Natural killer cell (primary cell): ENCODE results near the gene KRTAP5-6. TPM values are rescaled to one million over a fixed set of nuclear protein-coding genes. Genes with fewer than 3 reads are reported as not detected.

ENCODE experiments used
- ATAC-seq, 3 donors: fragments of 150-1000 bp in 2 of 3; fragments of 200-7000 bp in 1 of 3; cut with Tn5 transposase; 1 replicate in 1 of 3; 2 replicates in 2 of 3; pipeline ENCODE4 v1.10.0; 2021; ENCODE audit warnings: mild to moderate bottlenecking in 2 of 3, moderate library complexity in 2 of 3
- DNase-seq, 2 donors: peaks; one replicate each; pipeline versions ENCODE4 v3.0.0 to v3.0.0-alpha.2; 2013 to 2021; ENCODE audit warnings: mixed read lengths in 1 of 2
- H3K27ac ChIP-seq: one replicate; pipeline ENCODE4 v1.5.1; 2013; ENCODE audit warnings: mild to moderate bottlenecking, low read length
- H3K27me3 ChIP-seq: one replicate; pipeline ENCODE4 v1.6.1; 2013; ENCODE audit warnings: low read length; ENCODE audit not compliant: control insufficient read depth, insufficient read depth
- H3K36me3 ChIP-seq: one replicate; pipeline ENCODE4 v1.6.1; 2013; ENCODE audit warnings: low read length; ENCODE audit not compliant: control insufficient read depth, insufficient read depth
- H3K4me1 ChIP-seq: one replicate; pipeline ENCODE4 v1.6.1; 2013; ENCODE audit warnings: low read length; ENCODE audit not compliant: control insufficient read depth, insufficient read depth
- H3K4me3 ChIP-seq: one replicate; pipeline ENCODE4 v1.5.1; 2013; ENCODE audit warnings: low read length
- H3K9me3 ChIP-seq: one replicate; pipeline ENCODE4 v1.6.1; 2013; ENCODE audit warnings: low read length; ENCODE audit not compliant: control insufficient read depth, insufficient read depth
- H3K27ac Mint-ChIP-seq, 2 donors: one replicate each; pipeline ENCODE4 v1.8.0; 2022; ENCODE audit warnings: mild to moderate bottlenecking in 2 of 2, mixed read lengths in 2 of 2, moderate library complexity in 1 of 2
- H3K27me3 Mint-ChIP-seq, 2 donors: one replicate each; pipeline ENCODE4 v1.8.0; 2022; ENCODE audit warnings: low read depth in 2 of 2, mixed read lengths in 2 of 2
- H3K36me3 Mint-ChIP-seq: one replicate; pipeline ENCODE4 v1.8.0; 2022; ENCODE audit warnings: mixed read lengths
- H3K4me1 Mint-ChIP-seq, 2 donors: one replicate each; pipeline ENCODE4 v1.8.0; 2022; ENCODE audit warnings: mixed read lengths in 2 of 2
- H3K4me3 Mint-ChIP-seq: one replicate; pipeline ENCODE4 v1.8.0; 2022; ENCODE audit warnings: mild to moderate bottlenecking, moderate library complexity, mixed read lengths
- H3K9me3 Mint-ChIP-seq, 2 donors: one replicate each; pipeline ENCODE4 v1.8.0; 2022; ENCODE audit warnings: mixed read lengths in 2 of 2
- CTCF ChIP-seq: fragments of 200-600 bp; IDR thresholded peaks from one replicate; pipeline ENCODE4 v1.8.0; 2022; ENCODE audit warnings: antibody characterized with exemption
- WGBS: methylation state at CpG from one replicate; pipeline ENCODE4 v1.1.7; 2013; ENCODE audit warnings: missing lambda C conversion rate; ENCODE audit not compliant: insufficient coverage; 5-methylcytosine and 5-hydroxymethylcytosine counted together
- intact Hi-C: fragments of 100-400 bp; cut with micrococcal nuclease; formaldehyde crosslinking; loops from one replicate; pipeline ENCODE4 v1.14.2; 2022
- total RNA-seq, 4 donors: library from RNA; stranded (reverse); fragments of 120-200 nt in 1 of 4; gene quantifications; one replicate each; pipeline versions ENCODE4 v1.2.3 to v1.2.4, GENCODE V29; 2013 to 2022

KRTAP5-6 gene
- not detected for total RNA-seq
- not detected for total RNA-seq (2013)

GRCh38 chr11:1696608-1697570, at the start of gene KRTAP5-6:
Gene KRTAP5-6 (plus strand): TSS chr11:1697195. CDS start chr11:1697246, 51 bp downstream.
- 79% methylated on average over 11 of the region's 11 CpGs for WGBS
- Histone ChIP-seq H3K4me1 (peaks cover 24% of the 10 kb centered on the region), H3K4me3 (no peak within 1 kb of the TSS), H3K27me3 (peaks cover 10% of the 10 kb centered on the region), H3K27ac (no peak within 1 kb of the TSS), H3K9me3 (peaks cover 3% of the 10 kb centered on the region), H3K36me3 (no peaks in the 10 kb centered on the region)
- H3K36me3 Mint-ChIP-seq = no peaks in the 10 kb centered on the region
- no peaks in the 10 kb centered on the region for H3K9me3 Mint-ChIP-seq
- no peak for DNase-seq
- no peak for ATAC-seq
- TF ChIP-seq CTCF = no peak
- no peak within 1 kb of the TSS for H3K27ac Mint-ChIP-seq
- H3K27me3 Mint-ChIP-seq = peaks cover 19 to 20% of the 10 kb centered on the region in 2 donors
- intact Hi-C loops = no loop called here
- H3K4me3 Mint-ChIP-seq = no peak within 1 kb of the TSS
- peaks cover 11 to 22% of the 10 kb centered on the region in 2 donors for H3K4me1 Mint-ChIP-seq

GRCh38 chr11:1647901-1648652, 48.9 kb upstream of the KRTAP5-6 start:
- intact Hi-C loops = no loop called here
- H3K36me3 Mint-ChIP-seq = no peaks in the 10 kb centered on the region
- 93% methylated on average over 35 of the region's 35 CpGs for WGBS

GRCh38 chr11:1648653-1649420, 48.2 kb upstream of the KRTAP5-6 start:
- WGBS = 91% methylated on average over 26 of the region's 28 CpGs
- no peaks in the 10 kb centered on the region for H3K9me3 ChIP-seq
- no peaks in the 10 kb centered on the region for H3K36me3 Mint-ChIP-seq
- TF ChIP-seq CTCF = no peak
- no peaks in the 10 kb centered on the region for H3K4me1 Mint-ChIP-seq
- H3K27me3 ChIP-seq = no peaks in the 10 kb centered on the region
- no peaks in the 10 kb centered on the region for H3K36me3 ChIP-seq
- no peak overlapping the region for H3K4me3 Mint-ChIP-seq
- H3K4me1 ChIP-seq = peaks cover 4% of the 10 kb centered on the region
- H3K9me3 Mint-ChIP-seq = no peaks in the 10 kb centered on the region
- no peak overlapping the region for H3K4me3 ChIP-seq
- peaks cover 8 to 22% of the 10 kb centered on the region in 2 donors for H3K27me3 Mint-ChIP-seq
- no peak overlapping the region for H3K27ac ChIP-seq
- H3K27ac Mint-ChIP-seq = no peak overlapping the region
- ATAC-seq (no peak), DNase-seq (no peak)
- intact Hi-C loops = no loop called here

More at GRCh38 chr11:1647901-1648652, 48.9 kb upstream of the KRTAP5-6 start:
- no peak overlapping the region for H3K27ac ChIP-seq
- no peak overlapping the region for H3K27ac Mint-ChIP-seq
- DNase-seq = no peak
- TF ChIP-seq CTCF = no peak
- no peak overlapping the region for H3K4me3 Mint-ChIP-seq
- no peaks in the 10 kb centered on the region for H3K27me3 ChIP-seq
- ATAC-seq = no peak
- H3K36me3 ChIP-seq = no peaks in the 10 kb centered on the region
- no peak overlapping the region for H3K4me3 ChIP-seq
- H3K27me3 Mint-ChIP-seq = peaks cover 8 to 21% of the 10 kb centered on the region in 2 donors
- peaks cover 4% of the 10 kb centered on the region for H3K4me1 ChIP-seq
- no peaks in the 10 kb centered on the region for H3K9me3 ChIP-seq
- no peaks in the 10 kb centered on the region for H3K4me1 Mint-ChIP-seq
- H3K9me3 Mint-ChIP-seq = no peaks in the 10 kb centered on the region
